T-helper 1 cell (primary cell): ENCODE data around the gene ABR.
"Not testable (repeated sequence)": the region's sequence is repeated elsewhere in the genome, so short reads cannot be mapped to it uniquely, and the experiment has no call there.

Experiments used
- DNase-seq, 5 donors: peaks; one replicate each; pipeline ENCODE4 v3.0.0-alpha.2; 2012 to 2020

Gene ABR

DNA sequence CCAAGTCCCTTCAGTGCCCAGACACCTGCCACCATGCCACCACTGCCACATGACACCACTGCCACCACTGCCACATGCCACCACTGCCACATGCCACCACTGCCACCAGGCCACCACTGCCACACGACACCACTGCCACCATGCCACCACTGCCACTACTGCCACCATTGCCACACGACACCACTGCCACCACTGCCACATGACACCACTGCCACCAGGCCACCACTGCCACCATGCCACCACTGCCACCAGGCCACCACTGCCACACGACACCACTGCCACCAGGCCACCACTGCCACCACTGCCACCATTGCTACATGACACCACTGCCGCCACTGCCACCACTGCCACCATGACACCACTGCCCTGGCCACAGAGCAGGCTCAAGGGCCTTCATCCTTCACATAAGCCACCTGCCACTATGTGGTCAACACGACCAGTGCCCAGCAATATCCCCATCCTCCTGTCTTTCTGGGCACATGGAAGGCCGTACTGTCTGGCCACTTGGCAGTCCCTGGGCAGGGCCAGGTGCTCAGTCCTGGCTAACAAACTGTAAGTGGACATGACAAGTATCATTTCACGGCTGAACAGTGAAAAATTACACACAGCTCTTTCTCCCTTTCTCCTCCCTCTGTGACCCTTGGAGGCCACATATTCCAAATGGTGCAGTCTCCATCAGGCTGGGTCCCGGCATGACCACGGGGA, 33.1 kb downstream of the ABR start:
- DNase-seq: no peak

DNA sequence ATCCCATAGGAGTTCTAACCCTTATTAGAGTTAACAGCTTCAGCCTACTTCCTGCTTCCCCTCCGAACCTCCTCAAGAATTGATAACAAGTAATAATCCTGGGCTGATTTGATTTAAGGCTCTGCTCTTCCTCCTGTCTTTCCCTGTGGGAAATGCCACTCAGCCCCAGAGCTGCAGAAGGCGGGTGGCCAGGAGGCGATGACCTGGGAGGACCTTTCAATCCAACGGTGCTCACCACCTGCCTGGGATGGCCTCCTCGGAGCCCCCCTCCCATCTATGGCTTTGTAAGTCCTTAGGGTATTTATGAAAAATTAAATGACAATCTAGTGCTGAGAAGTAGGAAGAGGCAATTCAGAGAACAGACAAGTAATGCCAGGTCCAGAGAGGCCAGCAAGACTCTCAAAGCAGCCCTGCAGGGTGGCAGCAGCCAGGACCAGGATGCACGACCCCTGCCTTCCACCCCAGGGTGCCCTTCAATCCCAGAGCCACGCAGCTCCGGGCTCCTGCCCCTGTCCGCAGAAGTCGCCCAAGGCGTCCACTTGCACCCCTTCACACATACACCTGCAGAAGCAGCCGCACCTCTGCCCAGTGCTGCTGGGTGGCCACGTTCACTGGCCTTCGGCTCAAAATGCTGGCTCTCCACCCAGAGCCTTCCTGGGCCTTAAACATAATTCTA, 34.3 kb downstream of the ABR start:
- DNase-seq: no peak

DNA sequence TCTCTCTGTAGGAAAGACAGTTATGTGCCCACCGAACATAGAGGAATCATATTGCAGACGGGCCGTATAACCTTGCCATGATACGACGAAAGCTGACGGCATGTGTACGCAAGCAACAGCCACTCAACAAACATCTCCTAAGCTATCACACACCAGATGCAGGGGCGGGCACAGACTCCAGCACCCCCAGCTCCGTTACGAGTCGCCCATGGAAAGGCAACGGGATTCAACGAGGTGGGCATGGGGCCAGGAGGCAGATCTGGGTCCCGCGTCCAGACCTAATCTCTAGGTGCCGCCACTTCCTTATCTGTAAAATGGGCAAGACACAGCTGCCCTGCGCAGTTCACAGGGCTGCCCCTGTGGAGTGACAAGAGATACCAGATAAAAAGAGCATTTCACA, 35.6 kb downstream of the ABR start:
- no peak for DNase-seq

DNA sequence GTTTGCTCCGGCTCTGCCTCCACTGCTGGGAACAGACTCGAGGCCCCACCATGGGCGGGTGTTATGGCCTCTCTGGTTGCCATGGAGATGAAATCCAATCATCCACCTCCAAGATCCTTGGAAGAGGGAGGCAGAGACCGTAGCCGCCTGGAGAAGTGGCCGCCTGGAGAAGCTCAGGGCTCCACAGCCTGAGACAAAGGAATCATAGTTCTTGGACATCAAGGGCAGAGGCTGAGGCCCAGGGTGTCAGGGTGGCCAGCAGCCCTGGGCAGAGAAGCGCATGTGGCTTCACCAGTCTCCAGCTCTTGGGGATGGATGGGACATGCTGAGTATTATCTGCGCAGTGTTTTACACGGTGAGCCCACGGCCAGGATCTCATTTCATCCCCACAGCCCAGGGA, 36.2 kb downstream of the ABR start:
- no peak for DNase-seq

DNA sequence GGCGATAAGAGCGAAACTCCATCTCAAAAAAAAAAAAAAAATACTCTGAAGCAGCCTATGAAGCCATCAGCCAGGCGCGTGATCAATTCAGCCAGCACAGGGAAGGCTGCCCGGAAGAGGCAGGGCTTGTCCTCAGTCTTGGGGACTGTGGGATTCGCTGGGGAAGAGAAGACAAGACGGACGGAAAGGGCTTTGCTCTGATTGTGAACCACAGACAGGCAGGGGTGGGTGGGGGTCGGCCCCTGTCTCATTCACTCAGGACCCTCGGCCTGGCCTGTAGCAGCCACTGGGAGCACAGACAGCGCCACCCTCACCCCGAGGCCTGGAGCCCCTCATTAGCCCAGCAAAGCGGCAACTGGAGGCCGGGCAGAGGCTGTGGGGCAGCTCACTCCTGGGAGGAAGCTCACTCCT, 37.2 kb downstream of the ABR start:
- DNase-seq: no peak

DNA sequence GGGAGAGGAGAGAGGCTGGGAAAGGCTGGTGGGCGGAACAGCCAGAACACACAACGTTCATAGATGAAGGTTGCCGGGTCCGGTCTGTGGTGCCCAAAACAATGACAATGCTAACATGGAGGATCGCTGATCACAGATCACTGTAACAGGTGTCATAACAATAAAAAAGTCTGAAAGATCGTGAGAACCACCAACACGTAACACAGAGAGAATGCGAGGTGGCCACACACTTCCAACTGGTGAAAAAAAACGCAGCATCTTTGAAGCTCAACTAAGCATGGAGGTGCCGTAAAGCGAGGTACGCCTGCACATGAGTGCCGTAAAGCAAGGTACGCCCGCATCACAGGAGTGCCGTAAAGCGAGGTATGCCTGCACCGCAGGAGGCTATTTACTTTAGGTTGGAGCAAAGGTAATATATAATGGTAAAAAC, 42.3 kb downstream of the ABR start:
- no peak for DNase-seq

DNA sequence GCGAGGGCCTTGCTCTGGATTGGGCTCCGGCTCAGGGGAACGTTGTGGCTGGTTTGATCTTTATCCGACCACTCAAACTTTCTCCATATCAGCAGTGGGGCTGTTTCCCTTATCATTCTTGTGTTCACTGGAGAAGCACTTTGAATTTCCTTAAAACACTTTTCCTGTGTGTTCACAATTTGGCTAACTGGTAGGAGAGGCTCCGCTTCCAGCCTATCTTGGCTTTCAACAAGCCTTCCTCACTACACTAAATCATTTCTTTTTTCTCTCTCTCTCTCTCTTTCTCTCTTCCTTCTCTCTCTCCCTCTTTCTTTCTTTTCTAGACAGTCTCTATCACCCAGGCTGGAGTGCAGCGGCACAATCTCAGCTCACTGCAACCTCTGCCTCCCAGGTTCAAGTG, 43.0 kb downstream of the ABR start:
- DNase-seq: no peak

DNA sequence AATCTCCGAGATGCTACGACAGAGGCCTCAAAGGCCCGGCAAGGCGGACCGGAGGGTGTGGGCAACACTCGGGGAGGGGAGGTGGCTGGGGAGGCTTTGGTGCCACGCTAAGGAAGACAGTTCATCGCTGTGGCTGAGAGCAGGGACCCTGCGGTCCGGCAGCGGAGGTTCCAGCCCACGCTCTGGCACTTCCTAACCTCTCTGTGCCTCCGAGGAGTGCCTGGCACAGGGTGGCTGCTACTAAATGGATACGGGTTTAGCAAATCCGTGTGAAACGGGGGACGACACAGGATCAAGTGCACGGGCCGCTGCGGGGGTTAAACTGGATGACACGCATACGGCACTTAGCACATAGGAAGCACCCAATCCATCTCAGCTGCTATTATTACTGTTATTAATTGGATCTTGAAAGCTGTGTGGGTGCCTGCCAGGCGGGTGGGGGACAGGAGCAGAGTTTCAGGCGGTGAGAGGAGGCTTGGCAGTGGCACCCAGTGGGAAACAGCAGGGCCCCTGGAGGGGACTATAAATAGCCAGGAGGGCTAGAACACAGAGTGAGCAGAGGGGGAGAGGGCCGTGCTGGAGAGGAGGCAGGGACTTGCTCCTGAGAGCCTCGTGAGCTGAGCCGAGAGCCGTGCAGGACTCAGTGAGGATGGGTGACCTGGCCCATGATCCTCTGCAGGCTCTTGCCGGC, 45.0 kb downstream of the ABR start:
- DNase-seq: no peak

DNA sequence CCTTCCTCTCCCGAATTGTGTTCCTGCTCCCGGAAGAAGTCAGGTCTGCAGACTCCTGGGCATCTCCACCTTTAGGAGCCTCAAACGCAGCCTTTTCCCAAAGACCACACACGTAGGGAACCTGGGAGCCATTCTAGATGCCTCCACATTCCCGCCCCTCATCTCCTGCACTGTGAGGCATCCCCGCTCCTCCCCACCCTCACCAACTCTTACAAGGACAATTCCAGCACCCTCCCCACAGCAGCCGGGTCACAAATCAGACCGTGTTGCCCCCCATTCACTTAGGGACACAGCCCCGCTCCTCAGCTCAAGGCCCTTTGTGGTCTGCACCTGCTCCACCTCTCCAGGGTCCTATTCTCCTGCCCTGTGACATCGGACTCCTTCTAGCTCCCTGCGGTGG, 49.6 kb downstream of the ABR start:
- no peak for DNase-seq

DNA sequence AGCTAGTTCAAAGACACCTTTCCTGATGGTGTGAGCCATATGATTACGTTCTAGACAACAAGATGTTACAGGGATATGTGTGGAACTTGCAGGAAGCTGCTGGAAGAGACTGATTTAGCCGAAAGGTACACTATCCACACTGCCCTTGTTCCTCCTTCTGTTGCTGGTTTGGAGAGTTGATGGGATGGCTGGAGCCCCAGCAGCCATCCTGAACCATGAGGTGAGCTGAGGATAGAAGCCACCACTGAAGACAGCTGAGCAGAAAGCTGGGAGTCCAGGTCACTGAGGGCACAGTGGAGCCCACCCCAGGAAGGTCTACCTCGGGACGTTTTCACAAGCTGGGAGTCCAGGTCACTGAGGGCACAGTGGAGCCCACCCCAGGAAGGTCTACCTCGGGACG, 51.3 kb downstream of the ABR start:
- DNase-seq: not testable (repeated sequence)

DNA sequence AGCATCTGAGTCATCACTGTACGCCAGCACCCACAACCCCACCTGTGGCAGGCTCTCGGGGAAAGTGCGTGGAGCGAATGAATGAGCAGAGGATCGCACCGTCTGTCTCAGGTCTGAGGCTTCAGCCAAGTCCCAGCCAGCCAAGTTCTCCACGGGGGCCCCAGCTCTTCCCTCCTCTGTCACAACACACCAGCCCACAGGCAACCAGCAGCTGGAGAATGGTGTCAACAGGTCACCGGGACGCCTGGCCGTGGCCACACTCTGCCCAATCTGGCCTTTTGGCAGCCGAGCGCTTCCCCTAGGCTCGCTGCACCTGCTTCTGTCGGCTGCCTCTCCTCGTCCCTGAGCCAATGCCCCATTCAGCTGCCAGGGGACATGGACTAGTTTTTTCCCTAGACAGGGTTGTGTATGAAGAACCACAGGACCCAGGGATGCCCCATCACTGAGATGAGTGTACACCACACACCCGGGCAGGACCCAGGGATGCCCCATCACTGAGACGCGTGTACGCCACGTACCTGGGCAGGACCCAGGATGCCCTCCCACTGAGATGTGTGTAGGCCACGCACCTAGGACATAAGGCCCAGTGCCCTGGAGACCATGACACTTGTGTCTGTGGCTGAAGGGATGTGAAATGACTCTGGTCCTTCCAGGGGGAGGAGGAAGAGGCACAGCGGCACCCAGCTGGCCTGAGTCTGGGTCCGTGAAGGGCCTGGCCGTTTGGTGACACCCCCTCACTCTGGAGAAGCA, 52.8 kb downstream of the ABR start:
- no peak for DNase-seq

DNA sequence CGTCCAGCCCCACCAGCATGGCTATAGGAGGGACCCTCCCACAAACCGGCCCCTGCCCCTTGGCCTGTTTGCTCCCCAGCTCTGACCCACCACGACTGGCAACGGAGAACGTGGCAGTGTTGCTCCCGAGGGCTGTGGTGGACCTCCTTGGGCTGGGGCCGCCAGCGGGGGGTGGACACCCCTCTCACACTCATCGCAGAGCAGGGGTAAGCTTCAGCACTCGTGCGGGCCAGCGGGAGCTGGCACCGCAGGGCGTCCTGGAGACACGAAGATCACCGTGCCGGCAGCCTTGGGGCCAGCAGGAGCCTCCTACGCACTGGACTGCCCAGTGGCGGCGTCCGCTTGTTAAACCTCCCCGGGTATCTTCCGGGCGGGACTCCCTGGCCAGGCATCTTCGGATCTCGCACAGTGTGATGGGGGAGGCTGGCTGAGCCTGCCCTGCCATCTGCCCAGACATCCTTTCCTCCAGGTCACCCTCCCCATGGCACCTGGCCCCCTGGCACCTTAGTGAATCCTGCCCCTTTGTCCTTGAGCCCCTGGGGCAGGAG, 53.5 kb downstream of the ABR start:
- no peak for DNase-seq

DNA sequence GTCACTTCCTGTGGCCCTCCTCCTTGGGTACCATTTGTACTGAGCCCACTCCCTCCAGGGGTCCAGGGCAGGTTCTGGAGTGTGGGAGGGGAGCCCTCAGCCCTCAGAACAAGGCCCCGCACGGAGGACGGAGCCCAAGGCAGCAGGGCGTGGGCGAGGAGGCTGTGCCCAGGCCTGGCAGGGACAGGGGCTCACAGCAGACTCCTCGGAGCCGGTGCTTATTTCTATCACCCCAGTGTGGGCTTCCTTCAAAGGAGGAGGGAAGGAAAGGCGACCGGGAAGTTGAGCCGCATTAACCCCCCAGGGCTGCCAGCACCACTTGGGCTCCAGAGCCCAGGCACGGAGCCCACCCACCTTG, 54.0 kb downstream of the ABR start:
- DNase-seq: no peak

DNA sequence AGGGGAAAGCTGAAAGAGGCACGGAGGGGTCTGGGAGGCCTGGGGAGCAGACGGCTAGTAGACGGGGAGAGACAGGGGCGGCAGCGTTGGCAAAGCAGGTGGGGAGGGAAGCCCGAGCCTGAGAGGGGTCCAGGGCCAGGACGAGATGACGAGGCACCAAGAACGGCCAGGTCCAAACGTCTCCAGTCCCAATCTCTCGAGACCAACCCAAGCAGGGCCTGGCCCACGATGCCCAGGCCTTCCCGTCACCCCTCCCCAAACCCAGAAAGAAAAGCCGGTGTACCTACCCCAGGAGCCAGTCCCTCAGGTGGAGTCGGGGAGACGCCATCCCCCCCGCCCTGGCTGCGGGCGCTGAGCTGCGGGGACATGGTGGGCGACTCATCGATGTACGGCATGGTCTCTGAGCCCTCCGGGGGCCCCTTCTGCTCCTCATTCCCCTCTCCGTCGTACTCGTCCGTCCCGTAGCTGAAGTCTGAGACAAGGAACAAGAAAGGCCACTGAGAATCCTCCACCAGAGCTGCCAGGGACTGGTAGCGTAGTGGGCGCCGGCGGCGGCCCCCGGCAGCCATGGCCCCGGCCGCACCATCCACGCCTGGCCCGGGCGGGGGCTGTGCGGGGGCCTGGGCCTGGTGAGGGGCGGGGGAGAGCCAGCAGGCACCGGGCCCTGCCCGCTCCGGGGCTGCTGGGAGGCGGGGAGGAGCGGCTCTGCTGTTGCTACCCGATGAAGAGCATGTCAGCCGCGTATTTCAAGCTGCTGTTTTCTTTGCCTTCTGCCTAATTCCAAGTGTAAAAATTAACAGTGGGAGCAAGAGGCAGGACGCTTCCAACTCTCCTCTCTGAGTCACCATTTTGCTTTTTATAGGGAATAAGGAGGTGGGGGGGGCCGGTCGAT, 54.6 kb downstream of the ABR start:
- DNase-seq: no peak

DNA sequence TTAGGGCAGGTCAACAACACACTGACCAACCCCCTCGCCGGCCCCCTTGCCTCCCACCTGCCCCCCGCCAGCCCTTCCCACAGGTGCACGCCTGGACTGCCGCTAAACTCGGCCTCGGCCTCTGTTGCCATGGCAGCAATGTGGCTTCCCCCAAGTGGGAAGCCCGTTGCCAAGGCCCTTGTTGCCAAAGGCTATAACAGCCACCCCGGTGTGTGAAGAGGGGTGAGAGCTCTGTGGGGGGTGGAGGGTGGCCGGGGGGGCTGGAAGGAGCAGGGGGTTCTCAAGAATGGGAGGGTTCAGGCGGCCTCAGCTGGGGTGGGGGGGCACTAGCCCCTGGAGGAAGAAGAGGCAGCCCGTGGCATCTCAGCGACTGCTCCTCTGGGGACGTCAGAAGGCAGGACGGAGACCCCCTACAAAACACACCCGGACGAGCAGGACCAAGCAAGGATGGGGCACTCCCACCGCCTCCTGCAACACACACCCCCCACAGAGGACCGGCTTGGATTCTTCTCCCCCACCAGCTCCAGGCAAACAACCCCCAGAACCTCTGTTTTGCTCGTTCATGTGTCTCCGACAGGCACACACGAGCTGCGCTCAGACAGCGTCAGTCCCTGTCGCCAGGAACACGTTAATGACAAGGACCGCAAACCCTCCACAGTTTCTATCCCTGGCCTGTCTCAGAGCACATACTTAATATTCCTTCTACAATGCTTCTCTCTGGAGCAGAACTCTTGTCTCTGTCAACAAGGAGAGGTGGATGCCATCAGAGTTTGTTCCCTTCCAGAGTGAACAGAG, 55.7 kb downstream of the ABR start:
- DNase-seq: no peak

DNA sequence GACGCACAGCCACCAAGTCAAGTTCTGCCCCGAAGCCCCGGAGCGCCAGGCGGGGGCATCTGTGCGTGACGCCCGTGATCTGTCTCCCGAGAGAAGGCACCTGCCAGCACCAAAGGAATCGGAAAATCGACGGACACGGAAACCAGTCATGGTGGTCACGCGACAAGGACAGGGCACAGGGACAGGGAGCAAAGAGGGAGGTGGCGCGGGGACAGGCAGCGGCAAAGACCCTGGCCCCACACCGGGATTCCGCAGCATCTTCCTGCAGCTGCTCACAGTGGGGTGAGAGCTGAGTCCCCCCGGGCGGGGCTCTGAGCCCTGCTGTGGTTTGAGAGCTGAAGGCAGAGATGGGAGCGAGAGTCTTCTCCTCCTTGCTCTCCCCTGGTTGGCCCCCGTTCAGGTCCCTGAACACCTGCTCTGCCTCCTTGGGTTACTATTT, 56.4 kb downstream of the ABR start:
- no peak for DNase-seq

DNA sequence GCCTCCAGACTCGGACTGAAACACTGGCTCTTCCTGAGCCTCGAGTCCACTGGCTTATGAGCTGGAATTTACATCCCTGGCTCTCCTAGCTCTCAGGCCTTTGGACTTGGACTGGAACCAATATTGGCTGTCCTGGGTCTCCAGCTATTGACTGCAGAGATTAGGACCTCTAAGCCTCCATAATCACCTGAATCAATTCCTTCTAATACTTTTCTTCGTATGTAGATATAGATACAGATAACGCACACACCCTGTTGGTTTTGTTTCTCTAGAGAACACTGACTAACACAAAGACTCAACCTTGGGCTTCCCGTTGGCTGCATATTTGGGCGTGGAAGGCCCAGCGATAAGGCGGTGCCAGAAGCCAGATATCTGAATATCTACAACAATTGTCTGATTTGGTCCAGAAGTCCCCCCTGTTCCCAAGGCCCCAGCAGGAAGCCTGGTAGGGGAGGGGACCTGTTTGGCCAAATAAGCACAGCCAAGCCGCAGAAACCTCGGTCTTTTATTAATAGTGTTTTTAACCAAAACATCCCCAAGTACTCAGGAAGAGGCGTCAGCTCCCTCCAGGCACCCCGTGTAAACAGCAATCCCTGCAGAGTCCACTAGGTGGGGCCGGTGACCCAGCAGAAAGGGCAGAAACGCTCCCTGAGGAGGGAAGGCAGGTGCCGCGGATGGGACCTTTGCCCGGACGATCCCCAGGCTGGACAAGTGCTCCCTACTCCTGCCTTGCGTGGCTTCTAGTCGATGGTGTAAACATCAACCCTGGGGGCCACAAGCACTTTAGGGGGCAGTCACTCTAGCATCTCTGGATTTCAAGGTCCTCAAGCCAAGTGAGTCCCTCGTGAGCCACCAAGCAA, 57.0 kb downstream of the ABR start:
- peak; percentile 52 to 77 (median 70) for DNase-seq

DNA sequence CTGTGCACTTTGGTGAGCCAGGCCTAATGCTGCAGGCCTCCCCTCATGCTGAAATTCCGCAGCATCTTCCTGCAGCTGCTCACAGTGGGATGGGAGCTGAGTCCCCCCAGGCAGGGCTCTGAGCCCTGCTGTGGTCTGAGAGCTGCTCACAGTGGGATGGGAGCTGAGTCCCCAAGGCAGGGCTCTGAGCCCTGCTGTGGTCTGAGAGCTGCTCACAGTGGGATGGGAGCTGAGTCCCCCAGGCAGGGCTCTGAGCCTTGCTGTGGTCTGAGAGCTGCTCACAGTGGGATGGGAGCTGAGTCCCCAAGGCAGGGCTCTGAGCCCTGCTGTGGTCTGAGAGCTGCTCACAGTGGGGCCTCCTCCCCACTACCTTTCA, 58.4 kb downstream of the ABR start:
- not testable (repeated sequence) for DNase-seq

DNA sequence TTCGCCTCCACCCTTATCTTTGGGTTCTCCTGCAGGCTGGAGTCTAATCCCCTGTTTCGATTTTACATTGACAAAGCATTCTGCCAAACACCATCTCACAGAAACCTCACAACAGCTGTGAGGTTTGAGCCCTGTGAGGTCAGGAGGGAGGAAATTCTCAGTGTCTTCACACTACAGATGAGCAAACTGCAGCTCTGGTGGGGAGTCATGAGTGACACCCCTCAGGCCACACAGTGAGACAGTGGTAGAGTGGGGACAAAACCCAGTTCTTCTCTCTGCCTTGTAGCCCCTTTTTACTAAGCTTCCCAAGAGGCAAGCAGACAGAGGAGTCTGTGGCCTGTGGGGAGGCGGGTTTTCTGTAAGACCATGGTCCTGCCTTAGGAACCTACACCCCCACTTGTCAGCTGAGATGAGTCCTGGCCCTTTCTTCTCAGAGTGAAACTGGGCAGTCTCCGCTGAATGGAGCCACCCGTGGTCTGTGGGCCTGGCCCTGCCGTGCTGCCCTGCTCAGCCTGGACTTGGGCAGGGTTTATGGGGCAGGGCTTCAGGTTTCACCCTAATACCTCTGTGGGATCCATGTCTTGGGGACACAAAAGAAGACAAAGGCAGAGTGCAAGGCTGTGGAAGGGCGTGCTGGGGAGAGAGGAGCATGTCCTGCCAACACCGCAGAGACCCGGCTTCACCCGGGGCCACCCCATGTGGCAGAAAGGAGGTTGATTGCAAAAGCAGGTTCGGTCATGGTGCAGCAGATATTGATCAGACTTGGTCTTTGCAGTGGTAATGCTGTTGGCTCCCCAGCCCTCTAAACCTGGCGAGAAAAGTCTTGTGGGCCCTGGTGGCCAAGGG, 59.0 kb downstream of the ABR start:
- no peak for DNase-seq
